Esophagus (tissue), 2 donors: ENCODE measurements around the gene USP36. TPM values are rescaled to one million over a fixed set of nuclear protein-coding genes. Genes with fewer than 3 reads are reported as not detected.

ENCODE experiments used
- H3K27ac ChIP-seq, 2 donors: one replicate each; pipeline ENCODE4 v1.5.1; 2013; ENCODE audit warnings: low read depth in 2 of 2, mild to moderate bottlenecking in 2 of 2, inconsistent platforms in 1 of 2, low read length in 1 of 2, moderate library complexity in 1 of 2
- H3K27me3 ChIP-seq, 2 donors: one replicate each; pipeline ENCODE4 v1.6.1; 2013; ENCODE audit warnings: low read length in 2 of 2, control low read depth in 1 of 2, mild to moderate bottlenecking in 1 of 2; ENCODE audit not compliant: insufficient read depth in 2 of 2, control insufficient read depth in 1 of 2
- H3K36me3 ChIP-seq, 2 donors: one replicate each; pipeline ENCODE4 v1.6.1; 2013; ENCODE audit warnings: low read length in 1 of 2; ENCODE audit not compliant: control insufficient read depth in 2 of 2, insufficient read depth in 2 of 2
- H3K4me1 ChIP-seq, 2 donors: one replicate each; pipeline ENCODE4 v1.6.1; 2013; ENCODE audit warnings: low read length in 1 of 2; ENCODE audit not compliant: control insufficient read depth in 2 of 2, insufficient read depth in 2 of 2
- H3K4me3 ChIP-seq, 2 donors: one replicate each; pipeline ENCODE4 v1.5.1; 2013; ENCODE audit warnings: low read length in 2 of 2, mild to moderate bottlenecking in 2 of 2, low read depth in 1 of 2, moderate library complexity in 1 of 2
- H3K9me3 ChIP-seq, 2 donors: one replicate each; pipeline ENCODE4 v1.6.1; 2013; ENCODE audit warnings: mild to moderate bottlenecking in 2 of 2, low read depth in 1 of 2, low read length in 1 of 2, moderate library complexity in 1 of 2; ENCODE audit not compliant: control insufficient read depth in 2 of 2, insufficient read depth in 1 of 2
- WGBS, 2 donors: extraction: QIAGEN DNeasy Blood & Tissue Kit; methylation state at CpG; one replicate each; pipeline ENCODE4 v1.1.7; 2013; 5-methylcytosine and 5-hydroxymethylcytosine counted together
- polyA plus RNA-seq, 2 donors: library from polyadenylated mRNA; stranded (reverse); fragments of 200-250 nt; gene quantifications; one replicate each; pipeline ENCODE4 v1.2.3, GENCODE V29; 2013
- donor health status: healthy with polysubstance abuse.
- donor health status: Bipolar disorder and iron deficiency.

Gene USP36
- polyA plus RNA-seq, 2 donors: 17.0 to 17.6 TPM

GRCh38 chr17:78746263-78746948 is 94.2 kb downstream of the USP36 start:
- Histone ChIP-seq H3K9me3 (no peaks in the 10 kb centered on the region), H3K27me3 (no peaks in the 10 kb centered on the region), H3K4me3 (no peak overlapping the region), H3K4me1 (peaks cover 0 to 8% of the 10 kb centered on the region in 2 donors), H3K27ac (no peak overlapping the region), H3K36me3 (no peaks in the 10 kb centered on the region)
- 76 to 84% methylated on average over 12 of the region's 12 CpGs for WGBS, 2 donors

Other genes starting within 250 kb of the USP36 start
- gene CYTH1, start 58.5 kb downstream of the USP36 start, polyA plus RNA-seq: 10 to 100 TPM; 36.0 to 52.8 TPM
- gene CEP295NL, start 62.4 kb upstream of the USP36 start, polyA plus RNA-seq: 1 to 10 TPM in 1 of 2 donors, under 1 TPM in 1; 0.25 to 3.5 TPM
- 10 to 100 TPM; 30.6 to 39.5 TPM for gene TIMP2, start 84.6 kb upstream of the USP36 start, polyA plus RNA-seq
- 100 to 1,000 TPM in 1 of 2 donors, 10 to 100 TPM in 1; 85.1 to 103 TPM for gene LGALS3BP, start 139.1 kb upstream of the USP36 start, polyA plus RNA-seq
- 10 to 100 TPM; 24.1 to 24.5 TPM for gene CANT1, start 168.9 kb upstream of the USP36 start, polyA plus RNA-seq
- gene C1QTNF1, start 183.4 kb upstream of the USP36 start, polyA plus RNA-seq: 1 to 10 TPM; 6.0 to 7.2 TPM
- 10 to 100 TPM; 10.6 to 31.7 TPM for gene ENGASE, start 234.0 kb upstream of the USP36 start, polyA plus RNA-seq